GM23248 (cell line): ENCODE data around the gene KIRREL1.

Experiments used
- EZH2 ChIP-seq: fragments of 200-600 bp; sonication (generic); IDR thresholded peaks from 2 replicates; pipeline ENCODE4 v1.6.1; 2018; ENCODE audit warnings: antibody characterized with exemption, mild to moderate bottlenecking; ENCODE audit not compliant: insufficient read depth, poor library complexity, severe bottlenecking
- EZH2phosphoT487 ChIP-seq: fragments of 200-600 bp; sonication (generic); IDR thresholded peaks from 2 replicates; pipeline ENCODE4 v1.6.1; 2018; ENCODE audit warnings: antibody characterized with exemption, moderate library complexity, mild to moderate bottlenecking, low read depth; ENCODE audit not compliant: insufficient read depth

GRCh38 chr1:158058237-158058985 lies 65.0 kb downstream of the KIRREL1 start:
- no peak for TF ChIP-seq EZH2phosphoT487
- no peak for TF ChIP-seq EZH2
